Measurements from ENCODE around the gene L1CAM.

- TF ChIP-seq, protein P1, sequence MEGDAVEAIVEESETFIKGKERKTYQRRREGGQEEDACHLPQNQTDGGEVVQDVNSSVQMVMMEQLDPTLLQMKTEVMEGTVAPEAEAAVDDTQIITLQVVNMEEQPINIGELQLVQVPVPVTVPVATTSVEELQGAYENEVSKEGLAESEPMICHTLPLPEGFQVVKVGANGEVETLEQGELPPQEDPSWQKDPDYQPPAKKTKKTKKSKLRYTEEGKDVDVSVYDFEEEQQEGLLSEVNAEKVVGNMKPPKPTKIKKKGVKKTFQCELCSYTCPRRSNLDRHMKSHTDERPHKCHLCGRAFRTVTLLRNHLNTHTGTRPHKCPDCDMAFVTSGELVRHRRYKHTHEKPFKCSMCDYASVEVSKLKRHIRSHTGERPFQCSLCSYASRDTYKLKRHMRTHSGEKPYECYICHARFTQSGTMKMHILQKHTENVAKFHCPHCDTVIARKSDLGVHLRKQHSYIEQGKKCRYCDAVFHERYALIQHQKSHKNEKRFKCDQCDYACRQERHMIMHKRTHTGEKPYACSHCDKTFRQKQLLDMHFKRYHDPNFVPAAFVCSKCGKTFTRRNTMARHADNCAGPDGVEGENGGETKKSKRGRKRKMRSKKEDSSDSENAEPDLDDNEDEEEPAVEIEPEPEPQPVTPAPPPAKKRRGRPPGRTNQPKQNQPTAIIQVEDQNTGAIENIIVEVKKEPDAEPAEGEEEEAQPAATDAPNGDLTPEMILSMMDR (IDR thresholded peaks at IDR 0.05), result no peak
- TF ChIP-seq POLR2A (IDR thresholded peaks at IDR 0.05) (no peak), EP300 (IDR thresholded peaks at IDR 0.05) (no peak)
Measured at GRCh38 chrX:153903238-153903980, 17.4 kb upstream of the L1CAM start.
